AG20443 (cell line): ENCODE results near the gene CCDC33.

Experiments
- DNase-seq: peaks from one replicate; pipeline ENCODE4 v3.0.0; 2012; ENCODE audit warnings: low spot score, mixed read lengths

CCDC33 gene

GRCh38 chr15:74258456-74259291 is 22.5 kb downstream of the CCDC33 start:
- DNase-seq = no peak

- DNase-seq = no peak
Measured at GRCh38 chr15:74259292-74259648, 23.1 kb downstream of the CCDC33 start.

- DNase-seq = no peak
Measured at GRCh38 chr15:74259821-74260607, 23.9 kb downstream of the CCDC33 start.

DNA sequence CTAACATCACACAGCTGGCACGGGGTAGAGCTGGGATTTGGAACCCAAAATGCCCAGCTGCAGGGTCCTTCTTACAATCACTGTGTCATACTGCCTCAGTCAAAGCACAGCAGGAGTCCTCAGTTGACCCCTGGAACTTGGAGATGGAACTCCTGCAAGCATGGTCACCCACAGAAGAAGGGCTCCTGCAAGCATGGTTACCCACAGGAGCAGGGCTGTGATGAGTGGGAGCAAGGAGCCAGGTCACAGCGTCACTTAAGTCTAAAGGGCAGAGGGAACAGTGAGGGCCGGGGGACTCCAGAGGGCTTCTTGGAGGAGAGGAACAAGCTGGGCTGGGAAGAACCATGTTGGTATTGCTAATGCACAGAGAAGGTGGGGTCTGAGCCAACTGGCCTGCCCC is 24.9 kb downstream of the CCDC33 start:
- DNase-seq = no peak

DNA sequence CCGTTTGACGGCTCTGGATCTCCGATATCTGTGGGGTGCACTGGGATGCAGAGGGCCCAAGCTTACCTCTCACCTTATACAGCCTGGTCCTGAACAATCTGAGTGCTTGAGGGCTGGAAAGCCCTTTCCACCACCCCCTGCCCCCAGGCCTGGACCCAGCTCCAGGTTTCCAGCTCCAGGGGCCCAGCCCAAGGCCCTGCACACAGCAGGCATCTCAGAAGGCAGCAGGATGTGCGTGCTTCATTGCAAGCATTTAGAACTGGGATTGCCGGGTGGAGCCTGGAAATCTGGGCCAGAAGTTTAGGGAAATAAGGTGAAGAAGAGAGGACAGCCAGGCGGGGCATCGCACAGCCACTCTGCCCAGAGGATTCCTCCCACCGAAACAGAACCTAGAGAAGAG is 25.6 kb downstream of the CCDC33 start:
- DNase-seq = no peak

GRCh38 chr15:74262151-74262550 is 26.0 kb downstream of the CCDC33 start:
- no peak for DNase-seq

- no peak for DNase-seq
Measured at GRCh38 chr15:74262625-74263024, 26.5 kb downstream of the CCDC33 start.

GRCh38 chr15:74263466-74263865 is 27.3 kb downstream of the CCDC33 start:
- no peak for DNase-seq

DNA sequence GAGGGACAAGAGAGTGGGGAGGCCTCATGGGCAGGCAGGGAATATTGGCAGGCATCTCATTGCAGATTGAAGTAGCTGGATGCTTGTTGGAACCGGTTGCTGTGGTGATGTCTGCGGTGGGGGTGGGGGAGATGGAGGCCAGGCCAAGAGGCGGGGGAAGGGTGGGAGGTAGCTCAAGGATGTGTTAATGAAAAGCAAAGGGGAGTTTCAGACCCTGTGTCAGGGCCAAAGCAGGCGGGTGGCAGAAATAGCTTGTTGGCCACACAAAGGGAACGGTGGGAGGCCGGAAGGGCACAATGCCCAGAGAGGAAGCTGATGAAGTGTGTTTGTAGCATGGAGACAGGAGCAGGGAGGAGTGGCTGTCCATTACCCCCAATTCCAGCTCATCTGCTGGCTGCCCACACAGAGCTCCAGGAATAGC is 28.0 kb downstream of the CCDC33 start:
- no peak for DNase-seq

DNA sequence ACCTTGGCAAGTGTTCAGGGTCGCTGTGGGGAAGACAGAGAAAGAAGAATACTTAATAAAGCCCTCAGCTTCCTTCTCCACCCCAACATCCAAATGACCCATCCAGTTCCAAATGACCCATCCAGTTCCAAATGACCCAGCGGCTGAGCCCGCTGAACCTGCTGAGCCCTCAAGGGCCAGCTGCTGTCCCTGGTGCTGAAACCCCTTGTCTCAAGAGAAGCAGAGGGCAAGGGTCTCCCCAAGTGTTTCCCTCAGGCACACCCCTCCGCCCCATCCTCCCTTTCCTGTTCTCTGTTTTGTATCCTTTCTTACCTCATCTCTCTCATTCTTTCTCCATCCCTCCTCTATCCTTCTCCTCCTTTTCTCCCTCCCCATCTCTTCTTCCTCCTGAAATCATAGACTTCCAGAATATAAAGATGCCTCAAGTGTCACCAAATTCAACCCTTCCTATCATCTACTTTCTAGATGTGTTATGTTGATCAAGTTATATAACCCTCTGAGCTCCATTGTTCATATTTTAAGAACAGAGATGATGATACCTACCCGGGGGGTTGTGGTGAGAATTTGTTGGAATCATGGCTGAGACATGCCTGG is 29.0 kb downstream of the CCDC33 start:
- DNase-seq = peak; percentile 57

DNA sequence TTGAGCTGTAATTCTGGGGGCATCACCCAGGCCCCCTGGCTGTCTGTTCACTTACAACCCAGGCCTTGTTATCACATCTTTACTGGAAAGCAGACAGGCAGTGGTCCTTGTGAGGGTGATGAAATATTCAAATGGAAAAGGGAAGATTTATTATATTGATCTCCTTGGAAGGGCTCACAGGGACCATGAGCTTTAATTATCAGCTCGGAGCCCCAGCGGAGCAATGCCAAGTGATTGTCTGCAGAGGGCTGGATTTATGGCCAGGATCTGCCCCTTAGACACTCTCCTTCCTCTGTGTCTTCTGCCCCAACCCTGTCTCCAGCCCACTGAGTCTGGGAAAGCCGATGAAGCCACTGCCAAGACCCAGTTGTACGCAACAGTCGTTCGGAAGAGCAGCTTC is 31.9 kb downstream of the CCDC33 start:
- no peak for DNase-seq

- DNase-seq = no peak
Measured at GRCh38 chr15:74269362-74270035, 33.4 kb downstream of the CCDC33 start.

DNA sequence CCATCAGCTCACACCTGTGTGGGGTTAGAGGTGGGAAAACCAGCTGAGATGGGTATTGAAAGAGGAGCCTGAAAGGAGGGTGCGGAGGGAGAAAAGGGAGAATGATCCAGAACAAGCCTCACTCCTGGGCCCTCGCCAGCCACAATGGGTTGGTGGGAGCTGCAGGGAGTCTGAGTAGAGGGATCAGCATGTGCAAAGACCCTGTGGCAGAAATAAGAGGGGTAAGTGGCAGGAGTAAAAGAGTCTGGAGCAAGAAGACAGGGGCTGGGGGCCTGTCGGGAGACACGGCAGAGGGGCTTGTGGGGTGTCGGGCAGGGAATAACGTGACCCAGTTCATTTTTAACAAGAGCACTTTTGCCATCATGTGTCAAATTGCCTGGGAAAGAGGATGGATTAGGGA is 34.0 kb downstream of the CCDC33 start:
- DNase-seq = no peak

DNA sequence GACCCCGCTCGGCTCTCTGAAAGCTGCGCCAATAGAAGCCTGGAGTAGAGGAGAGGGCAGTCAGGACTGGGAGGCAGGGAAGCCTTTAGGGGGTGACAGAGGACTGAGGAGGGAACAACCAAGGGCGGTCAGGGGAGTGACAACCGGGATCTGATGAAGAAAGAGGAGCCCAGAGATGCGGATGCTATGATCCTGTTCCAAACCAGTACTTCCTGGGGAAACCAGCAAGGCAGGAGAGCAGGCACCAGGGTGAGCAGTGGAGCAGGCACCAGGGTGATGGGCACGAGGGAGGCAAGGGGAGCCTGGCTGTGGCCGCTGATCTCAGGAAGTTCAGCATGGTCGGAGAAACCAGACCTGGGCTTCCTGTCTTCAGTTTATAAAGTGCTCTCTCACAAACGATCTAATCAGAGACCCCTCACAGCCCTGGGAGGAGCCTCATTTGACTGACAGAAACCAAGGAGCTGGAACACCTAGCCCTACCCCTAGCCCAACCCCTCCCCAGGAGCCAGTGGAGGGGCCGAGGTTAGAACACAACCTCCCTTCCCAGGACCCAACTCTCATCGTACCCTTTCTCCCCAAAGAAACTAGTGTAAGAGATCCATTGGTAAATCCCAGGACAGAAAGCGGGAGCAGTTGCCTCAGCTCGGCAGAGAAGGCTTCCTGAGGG is 34.9 kb downstream of the CCDC33 start:
- no peak for DNase-seq

DNA sequence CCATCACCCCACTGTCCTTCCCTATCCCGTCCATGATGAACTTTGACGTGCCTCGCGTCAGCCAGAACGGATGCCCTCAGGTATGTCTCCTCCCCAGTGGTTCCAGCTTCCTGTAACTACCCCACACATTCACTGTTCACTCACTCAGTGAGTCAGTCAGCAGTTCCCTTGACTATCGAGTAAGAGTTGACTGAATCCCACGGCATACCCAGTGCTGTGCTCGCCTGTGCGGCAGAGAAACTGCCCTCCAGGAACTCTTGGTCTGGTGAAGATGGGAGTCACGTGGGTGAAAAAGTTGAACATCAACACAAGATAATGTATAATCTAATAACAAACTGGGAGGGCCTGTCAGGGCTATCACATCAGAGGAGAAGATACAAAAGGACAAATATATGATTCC is 36.7 kb downstream of the CCDC33 start:
- no peak for DNase-seq

DNA sequence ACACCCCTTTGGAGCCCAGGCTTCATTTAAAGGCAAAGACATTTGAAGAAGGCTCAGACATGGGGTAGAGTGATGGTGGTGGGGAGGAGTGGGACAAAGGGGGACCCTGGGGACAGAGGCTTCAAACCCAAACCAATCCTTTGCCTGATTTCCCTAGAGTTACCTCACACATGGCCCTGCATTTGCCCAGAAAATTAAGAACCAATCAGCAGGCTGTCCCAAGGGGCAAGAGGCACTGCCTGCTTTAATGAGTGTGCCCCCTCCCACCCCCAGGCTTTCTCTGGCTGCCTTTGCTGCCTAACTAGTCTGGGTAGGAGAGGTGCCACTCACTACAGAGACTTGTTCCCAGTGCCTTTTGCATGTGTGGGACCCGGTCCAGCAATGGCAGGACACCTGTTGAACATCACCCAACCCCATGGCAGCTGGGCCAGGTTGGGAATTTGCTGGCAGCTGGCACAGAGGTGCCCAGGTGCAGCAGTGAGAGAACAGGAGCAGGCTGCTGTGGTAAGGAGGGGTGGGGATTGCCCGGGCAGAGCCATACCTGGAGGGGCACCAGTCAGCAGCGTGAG is 38.4 kb downstream of the CCDC33 start:
- no peak for DNase-seq

DNA sequence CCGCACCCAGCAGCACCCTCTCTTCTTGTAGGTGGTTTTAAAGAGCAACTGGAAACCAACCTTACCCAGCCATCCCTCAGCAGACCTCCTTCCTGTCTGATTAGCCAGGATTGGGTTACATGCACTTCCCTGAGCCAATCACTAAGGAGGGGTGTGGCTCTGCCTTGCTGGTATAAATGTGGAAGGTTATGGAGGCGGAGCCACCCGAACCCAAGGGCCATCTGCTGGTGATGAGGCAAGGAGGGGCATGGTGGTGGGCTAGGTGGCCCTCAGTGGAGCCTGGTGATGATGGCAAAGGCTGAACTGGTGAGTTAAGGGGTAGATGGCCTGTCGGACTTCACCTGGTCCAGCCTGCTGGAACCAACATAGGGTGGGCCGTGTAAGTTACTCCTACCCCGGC is 39.8 kb downstream of the CCDC33 start:
- no peak for DNase-seq

DNA sequence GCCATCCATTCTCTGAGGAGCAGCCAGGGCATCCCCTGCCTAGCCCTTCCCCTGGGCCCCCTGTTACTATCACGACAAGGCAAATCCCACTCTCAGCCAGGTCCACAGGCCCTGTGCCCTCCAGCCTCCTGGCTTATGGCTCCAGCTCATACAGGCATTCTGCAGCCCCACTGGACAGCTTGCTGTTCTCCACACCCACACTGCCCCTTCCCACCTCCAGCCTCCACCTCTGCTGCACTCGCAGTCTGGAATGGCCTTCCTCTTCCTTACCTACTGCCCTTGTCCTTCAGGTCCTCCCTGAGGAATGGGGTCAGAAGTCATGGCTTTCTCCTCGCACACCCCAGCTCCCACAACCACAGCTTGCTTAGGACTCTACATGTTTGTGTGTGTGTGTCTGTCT is 40.4 kb downstream of the CCDC33 start:
- no peak for DNase-seq

GRCh38 chr15:74277242-74277810 is 41.2 kb downstream of the CCDC33 start:
- no peak for DNase-seq

DNA sequence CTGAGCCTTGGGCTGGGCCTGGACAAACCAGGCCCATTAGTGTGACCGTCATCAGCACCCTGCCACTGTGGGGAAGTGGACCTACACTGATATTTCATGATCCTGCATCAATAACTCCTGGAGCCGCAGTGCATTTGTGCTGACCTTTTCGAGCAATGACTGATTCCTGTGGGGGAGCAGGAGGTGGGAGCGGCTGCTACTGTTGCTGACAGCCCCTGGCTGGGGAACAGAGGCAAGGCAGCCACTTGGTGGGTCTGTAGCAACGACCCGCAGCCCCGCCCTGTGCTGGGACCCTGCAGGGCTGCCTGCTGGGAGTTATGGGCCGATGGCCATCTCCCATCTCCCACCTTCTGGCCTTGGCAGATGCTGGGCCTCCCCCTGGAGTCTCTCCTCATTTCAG is 42.1 kb downstream of the CCDC33 start:
- no peak for DNase-seq
